Activated naive CD8-positive, alpha-beta T cell (primary cell): ENCODE results near the gene ADARB2.

Experiments used
- H3K27ac Mint-ChIP-seq: one replicate; pipeline ENCODE4 v1.8.0; 2021; ENCODE audit warnings: mixed read lengths
- H3K27me3 Mint-ChIP-seq: one replicate; pipeline ENCODE4 v1.8.0; 2021; ENCODE audit warnings: mixed read lengths
- H3K36me3 Mint-ChIP-seq: one replicate; pipeline ENCODE4 v1.8.0; 2021; ENCODE audit warnings: mixed read lengths
- H3K4me1 Mint-ChIP-seq: one replicate; pipeline ENCODE4 v1.8.0; 2021; ENCODE audit warnings: low read depth, mixed read lengths
- H3K4me3 Mint-ChIP-seq: one replicate; pipeline ENCODE4 v1.8.0; 2021; ENCODE audit warnings: mild to moderate bottlenecking, mixed read lengths
- H3K9me3 Mint-ChIP-seq: one replicate; pipeline ENCODE4 v1.8.0; 2021; ENCODE audit warnings: low read depth, mixed read lengths

ADARB2 gene

DNA sequence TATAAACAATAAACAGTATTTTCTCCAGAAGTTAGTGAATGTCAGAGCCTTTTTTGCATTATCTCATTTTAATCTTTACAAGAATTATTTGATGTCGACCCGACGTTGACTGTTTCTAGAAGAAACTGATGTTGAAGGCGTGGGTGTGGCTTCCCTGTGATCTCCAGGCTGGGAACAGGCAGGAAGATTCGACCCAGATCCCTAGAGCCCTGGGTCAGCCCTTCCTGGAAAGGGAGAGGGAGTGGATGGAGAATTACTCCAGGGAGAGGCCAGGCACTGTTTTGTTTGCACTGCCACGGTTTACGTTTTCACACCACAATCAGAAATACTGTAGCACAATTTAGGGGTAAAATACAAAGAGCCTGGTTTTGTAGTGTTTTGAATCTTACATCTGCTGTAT, 133.1 kb downstream of the ADARB2 start:
- no peaks in the 10 kb centered on the region for H3K9me3 Mint-ChIP-seq

DNA sequence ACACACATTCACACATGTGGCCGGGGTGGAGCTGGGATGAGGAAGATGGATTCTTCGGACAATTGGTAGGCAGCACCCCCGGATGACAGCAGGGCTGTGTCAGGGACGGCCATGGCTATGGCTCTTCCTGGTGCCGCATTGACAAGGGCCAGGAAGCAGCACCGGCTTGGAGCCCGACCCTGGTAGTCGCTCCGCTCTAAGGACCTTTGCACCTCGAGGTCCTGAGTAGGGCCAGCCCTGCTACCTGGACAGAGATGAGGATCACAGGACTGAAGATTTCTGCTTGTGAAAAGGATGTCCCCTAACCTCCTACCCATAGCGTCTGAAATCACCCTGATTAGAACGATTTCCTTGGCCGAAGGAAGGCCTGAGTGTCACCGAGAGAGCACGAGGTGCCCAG, 134.1 kb downstream of the ADARB2 start:
- H3K27ac Mint-ChIP-seq: no peak overlapping the region
- no peaks in the 10 kb centered on the region for H3K9me3 Mint-ChIP-seq
- peaks cover 11% of the 10 kb centered on the region for H3K27me3 Mint-ChIP-seq
- no peaks in the 10 kb centered on the region for H3K36me3 Mint-ChIP-seq
- peaks cover under 1% of the 10 kb centered on the region for H3K4me1 Mint-ChIP-seq
- no peak overlapping the region for H3K4me3 Mint-ChIP-seq

More for the DNA sequence above, 133.1 kb downstream of the ADARB2 start:
- Mint-ChIP-seq H3K4me1 (peaks cover 9% of the 10 kb centered on the region), H3K27ac (no peak overlapping the region), H3K4me3 (no peak overlapping the region), H3K36me3 (no peaks in the 10 kb centered on the region), H3K27me3 (peaks cover 15% of the 10 kb centered on the region)

DNA sequence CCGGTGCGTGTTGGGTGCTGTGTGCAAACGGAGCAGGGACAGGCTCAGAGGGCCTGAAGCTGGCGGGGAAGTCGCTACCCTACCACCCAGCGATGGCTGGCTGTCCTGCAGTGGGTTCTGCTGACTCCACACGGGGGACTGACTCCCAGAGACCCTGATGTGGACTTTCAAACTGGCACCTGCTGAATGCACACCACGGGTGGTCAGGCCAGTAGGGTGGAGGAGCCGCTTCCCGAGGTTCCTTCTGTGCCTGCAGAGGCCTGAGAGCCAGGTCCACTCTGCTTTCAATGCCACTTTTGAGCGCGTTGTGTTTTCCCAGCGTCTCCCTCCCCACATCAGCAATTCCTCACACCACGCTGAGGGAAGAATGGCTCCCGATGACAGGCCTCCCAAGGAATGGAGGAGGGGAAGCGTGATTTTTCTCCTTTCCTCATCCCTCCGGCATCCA, 135.3 kb downstream of the ADARB2 start:
- no peaks in the 10 kb centered on the region for H3K36me3 Mint-ChIP-seq
- no peaks in the 10 kb centered on the region for H3K4me1 Mint-ChIP-seq
- no peaks in the 10 kb centered on the region for H3K9me3 Mint-ChIP-seq
- H3K27ac Mint-ChIP-seq: no peak overlapping the region
- no peak overlapping the region for H3K4me3 Mint-ChIP-seq
- peaks cover 4% of the 10 kb centered on the region for H3K27me3 Mint-ChIP-seq

DNA sequence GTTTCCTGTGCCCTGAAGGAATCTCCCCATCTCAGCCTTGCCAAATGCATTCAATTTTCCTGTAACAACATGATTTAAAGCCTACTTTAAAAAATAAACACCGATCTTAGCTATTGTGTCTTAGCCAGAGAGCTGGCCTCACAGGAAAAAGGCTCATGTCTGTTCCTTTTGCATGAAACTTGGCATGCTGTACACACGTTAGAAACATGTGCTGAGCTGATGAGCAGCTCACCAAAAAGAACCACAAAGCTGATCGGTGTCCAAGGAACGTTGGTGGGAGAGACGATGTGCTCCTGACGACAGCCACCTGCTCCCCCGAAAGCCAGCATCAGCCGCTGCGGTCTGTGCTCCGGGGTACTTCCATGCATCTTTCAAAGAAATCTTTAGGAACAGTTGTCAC, 135.9 kb downstream of the ADARB2 start:
- H3K4me1 Mint-ChIP-seq: no peaks in the 10 kb centered on the region
- no peaks in the 10 kb centered on the region for H3K36me3 Mint-ChIP-seq
- no peak overlapping the region for H3K4me3 Mint-ChIP-seq
- H3K27ac Mint-ChIP-seq: no peak overlapping the region
- H3K9me3 Mint-ChIP-seq: no peaks in the 10 kb centered on the region
- no peaks in the 10 kb centered on the region for H3K27me3 Mint-ChIP-seq

DNA sequence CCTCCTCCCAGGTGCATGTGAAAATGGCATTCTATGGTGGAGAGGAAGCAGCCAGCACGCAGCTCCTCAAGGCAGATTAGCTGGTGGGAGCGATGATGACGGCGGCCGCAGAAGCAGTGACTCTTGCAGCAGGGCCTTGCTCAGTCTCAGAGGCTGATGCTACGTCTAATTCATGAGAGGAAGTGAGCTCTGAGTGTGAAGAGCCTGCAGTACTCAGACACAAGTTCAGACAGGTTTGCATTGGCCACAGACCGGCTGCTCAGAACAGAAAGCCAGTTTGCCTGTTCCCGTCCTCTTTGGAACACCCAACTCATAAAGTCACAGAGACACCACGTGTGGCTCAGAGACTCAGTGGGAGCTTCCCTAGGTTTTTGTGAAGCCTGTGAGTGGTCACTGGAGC, 136.5 kb downstream of the ADARB2 start:
- Mint-ChIP-seq H3K27ac (no peak overlapping the region), H3K27me3 (peaks cover under 1% of the 10 kb centered on the region), H3K4me1 (no peaks in the 10 kb centered on the region), H3K9me3 (no peaks in the 10 kb centered on the region), H3K4me3 (no peak overlapping the region), H3K36me3 (no peaks in the 10 kb centered on the region)

DNA sequence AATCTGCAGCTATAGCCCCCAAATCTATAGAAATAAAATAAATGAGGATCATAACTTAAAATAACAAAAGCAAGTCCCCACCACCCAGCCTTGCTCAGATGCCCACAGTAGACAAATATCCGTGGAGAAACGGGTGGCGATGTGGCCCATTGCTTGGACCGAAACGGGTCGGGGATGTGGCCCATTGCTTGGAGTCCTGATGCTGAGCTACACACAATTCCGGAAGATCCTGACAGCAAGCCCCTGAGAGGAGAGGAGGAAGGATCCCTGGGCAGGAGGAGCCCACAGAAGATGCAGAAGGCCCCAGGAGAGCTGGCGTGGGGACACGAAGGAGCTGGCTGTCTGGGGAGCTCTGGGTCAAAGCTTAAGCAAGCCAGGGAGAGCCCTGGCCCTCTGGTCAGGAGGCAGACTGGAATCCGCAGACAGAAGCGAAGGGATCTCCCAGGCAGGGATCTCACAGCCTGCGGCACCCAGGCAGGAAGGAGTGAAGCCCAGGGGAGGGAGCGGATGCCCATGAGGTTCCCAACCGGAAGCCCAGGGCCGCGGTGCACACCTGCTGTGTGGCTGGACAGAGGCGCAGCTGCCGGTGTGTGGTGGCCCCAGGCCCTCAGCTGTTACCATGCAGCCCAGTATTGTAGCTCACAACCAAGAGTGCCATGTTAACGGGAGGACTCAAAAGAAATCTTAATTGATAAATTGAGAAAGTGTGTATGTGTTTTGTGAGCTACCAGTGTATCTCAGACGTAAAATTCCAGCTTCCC, 138.8 kb downstream of the ADARB2 start:
- Mint-ChIP-seq H3K27me3 (peaks cover 4% of the 10 kb centered on the region), H3K36me3 (no peaks in the 10 kb centered on the region), H3K9me3 (no peaks in the 10 kb centered on the region), H3K27ac (no peak overlapping the region), H3K4me3 (no peak overlapping the region), H3K4me1 (no peaks in the 10 kb centered on the region)

DNA sequence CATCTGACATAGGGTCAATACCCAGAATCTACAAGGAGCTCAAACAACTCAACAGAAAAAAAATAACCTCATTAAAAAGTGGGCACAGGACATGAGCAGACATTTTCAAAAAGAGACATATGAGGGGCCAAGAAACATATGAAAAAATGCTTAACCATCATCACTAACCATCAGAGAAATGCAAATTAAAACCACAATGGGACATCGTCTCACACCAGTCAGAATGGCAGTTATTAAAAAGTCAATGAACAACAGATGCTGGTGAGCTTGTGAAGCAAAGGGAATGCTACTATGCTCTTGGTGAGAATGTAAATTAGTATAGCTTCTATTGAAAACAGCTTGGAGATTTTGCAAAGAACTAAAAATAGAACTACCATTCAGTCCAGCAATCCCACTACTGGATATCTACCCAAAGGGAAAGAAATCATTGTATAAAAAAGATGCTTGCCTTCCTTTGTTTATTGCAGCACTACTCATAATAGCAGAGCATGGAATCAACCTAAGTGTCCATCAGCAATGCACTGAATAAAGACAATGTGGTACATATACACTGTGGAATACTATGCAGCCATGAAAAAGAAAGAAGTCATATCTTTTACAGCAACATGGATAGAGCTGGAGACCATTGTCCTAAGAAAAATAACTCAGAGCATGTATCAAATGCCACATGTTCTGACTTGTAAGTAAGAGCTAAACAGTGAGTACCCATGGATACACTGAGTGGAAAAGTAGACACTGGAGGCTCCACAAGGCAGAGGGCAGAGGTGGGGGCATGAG, 139.8 kb downstream of the ADARB2 start:
- peaks cover 4% of the 10 kb centered on the region for H3K27me3 Mint-ChIP-seq
- no peaks in the 10 kb centered on the region for H3K9me3 Mint-ChIP-seq
- H3K4me3 Mint-ChIP-seq: no peak overlapping the region
- no peaks in the 10 kb centered on the region for H3K36me3 Mint-ChIP-seq
- no peak overlapping the region for H3K27ac Mint-ChIP-seq
- no peaks in the 10 kb centered on the region for H3K4me1 Mint-ChIP-seq

DNA sequence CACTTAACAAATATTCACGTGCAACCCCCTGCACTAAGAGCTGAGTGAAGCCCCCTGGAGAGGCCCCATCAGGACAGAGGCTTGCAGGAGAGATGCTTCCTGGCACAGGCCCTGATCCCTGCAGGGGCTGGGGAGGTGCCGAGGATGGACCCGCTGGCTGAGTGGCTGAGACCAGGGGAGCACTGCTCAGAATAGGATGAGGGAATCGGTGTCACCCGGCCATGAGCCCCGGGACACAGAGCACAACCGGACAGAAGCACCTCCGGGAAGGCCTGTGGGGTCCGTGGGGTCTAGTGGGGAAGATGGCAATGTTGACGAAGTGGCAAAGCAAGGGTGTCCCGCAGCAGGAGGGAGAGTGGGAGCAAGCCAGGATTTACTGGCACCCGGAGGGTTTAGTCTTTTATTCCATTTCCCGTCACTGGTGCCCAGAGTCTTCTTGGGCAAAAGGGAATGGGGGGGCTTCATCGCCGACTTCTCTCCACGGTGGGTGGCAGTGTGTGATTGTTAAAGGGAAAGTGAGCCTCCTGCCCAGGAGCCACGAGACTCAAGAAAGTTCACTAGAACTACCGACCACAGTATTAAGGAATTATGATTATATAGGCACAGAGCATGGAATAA, 140.7 kb downstream of the ADARB2 start:
- no peaks in the 10 kb centered on the region for H3K4me1 Mint-ChIP-seq
- H3K4me3 Mint-ChIP-seq: no peak overlapping the region
- H3K27me3 Mint-ChIP-seq: peaks cover 4% of the 10 kb centered on the region
- H3K36me3 Mint-ChIP-seq: no peaks in the 10 kb centered on the region
- no peaks in the 10 kb centered on the region for H3K9me3 Mint-ChIP-seq
- H3K27ac Mint-ChIP-seq: no peak overlapping the region

DNA sequence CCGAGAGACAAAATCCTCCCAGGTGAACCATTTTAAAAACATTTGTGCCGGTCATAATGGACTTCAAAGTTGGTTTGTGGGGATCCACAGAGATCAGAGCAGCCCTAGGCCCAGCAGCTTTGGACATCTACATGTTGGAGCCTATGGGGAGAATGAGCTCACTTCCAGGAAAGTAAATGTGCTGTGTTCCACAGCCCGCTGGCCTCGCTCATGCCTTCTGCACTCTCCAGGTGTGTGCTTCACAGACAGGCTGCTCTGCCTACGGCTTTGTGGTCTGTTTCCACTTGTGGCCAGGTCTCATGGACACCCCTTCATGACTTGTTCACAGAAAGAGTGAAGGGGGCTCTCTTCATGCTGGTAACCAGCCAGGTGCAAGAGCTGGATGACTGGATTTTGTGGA, 141.6 kb downstream of the ADARB2 start:
- Mint-ChIP-seq H3K27me3 (peaks cover 4% of the 10 kb centered on the region), H3K4me3 (no peak overlapping the region), H3K36me3 (no peaks in the 10 kb centered on the region), H3K27ac (no peak overlapping the region), H3K4me1 (no peaks in the 10 kb centered on the region), H3K9me3 (no peaks in the 10 kb centered on the region)

DNA sequence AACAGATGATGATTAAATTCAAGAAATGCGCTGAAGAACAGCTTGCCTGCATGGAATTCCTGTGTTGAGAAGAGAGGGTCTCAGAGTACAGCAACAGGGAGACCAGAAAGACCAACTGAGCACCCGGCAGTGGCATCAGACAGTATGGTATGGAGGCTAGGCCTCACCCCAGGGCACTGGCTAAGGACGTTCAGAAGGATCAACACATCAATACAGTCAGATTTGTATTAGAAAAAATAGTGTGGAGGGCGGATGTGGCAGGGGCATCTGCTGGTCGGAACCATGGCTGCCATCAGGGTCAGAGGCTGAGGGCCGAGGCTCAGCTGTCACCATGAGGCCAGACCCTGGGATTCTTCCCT, 142.1 kb downstream of the ADARB2 start:
- Mint-ChIP-seq H3K4me1 (no peaks in the 10 kb centered on the region), H3K36me3 (no peaks in the 10 kb centered on the region), H3K27me3 (peaks cover 4% of the 10 kb centered on the region), H3K27ac (no peak overlapping the region), H3K4me3 (no peak overlapping the region), H3K9me3 (no peaks in the 10 kb centered on the region)

DNA sequence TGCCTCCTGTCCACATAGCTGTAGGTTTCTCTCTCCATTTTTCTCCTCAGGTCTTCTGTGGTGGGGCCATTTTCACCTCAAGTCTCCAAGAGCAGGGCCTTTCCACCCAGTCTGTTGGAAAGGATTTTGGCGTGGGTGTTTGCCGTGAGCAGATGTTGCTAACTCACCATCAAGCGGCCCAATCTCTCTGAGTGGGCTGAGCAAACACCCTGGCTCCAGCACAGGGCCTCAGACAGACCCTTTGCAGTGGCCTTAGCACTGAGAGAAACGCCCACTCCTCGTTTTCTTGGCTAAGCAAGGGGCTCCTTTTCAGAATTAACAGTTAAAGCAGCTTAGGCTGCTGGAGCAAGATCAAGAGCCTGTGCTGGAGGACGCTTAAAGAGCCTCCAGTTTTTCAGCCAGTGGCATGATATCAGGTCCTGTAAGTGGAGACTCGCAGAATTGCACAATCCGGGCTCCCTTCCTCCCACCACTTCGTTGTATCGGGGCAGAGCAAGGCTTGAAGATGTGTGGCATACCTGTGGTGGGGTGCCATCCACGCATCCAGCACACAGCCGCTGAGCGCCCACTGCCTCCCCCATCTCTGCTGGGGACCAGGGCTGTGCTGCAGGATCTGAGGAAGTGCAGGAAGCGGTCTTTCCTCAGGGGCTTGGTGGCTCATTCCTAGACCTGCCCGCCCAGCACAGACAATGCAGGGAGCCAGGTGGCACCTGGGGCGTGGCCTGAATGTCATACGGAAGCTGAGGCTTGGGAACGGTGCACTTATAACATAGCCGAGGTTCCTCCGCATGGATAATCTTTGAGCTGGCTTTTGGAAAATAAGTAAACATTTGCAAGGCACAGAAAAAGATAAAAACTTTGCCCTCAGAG, 142.7 kb downstream of the ADARB2 start:
- H3K27ac Mint-ChIP-seq: no peak overlapping the region
- H3K36me3 Mint-ChIP-seq: no peaks in the 10 kb centered on the region
- peaks cover 4% of the 10 kb centered on the region for H3K27me3 Mint-ChIP-seq
- no peak overlapping the region for H3K4me3 Mint-ChIP-seq
- no peaks in the 10 kb centered on the region for H3K4me1 Mint-ChIP-seq
- no peaks in the 10 kb centered on the region for H3K9me3 Mint-ChIP-seq

DNA sequence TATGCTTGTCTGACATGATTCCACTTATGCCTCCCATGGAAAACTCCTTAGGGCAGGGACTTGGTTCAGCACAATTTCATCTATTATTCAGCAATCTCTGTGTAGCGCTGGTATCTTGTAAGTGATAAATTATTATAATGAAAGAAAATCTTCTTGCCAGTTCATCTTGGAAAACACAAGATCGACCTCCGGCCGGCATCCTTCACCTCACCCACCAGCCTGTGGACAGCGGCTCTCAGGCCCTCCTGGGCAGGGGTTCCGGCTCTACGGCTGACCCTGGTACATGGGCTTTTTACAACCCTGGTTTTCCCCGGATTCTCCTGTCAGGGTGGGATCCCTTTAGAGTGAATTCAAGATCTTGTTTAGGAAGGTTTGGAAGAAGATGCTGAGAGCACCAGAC, 145.6 kb downstream of the ADARB2 start:
- no peaks in the 10 kb centered on the region for H3K4me1 Mint-ChIP-seq
- no peaks in the 10 kb centered on the region for H3K36me3 Mint-ChIP-seq
- H3K27me3 Mint-ChIP-seq: peaks cover 4% of the 10 kb centered on the region
- H3K9me3 Mint-ChIP-seq: peaks cover 7% of the 10 kb centered on the region
- H3K4me3 Mint-ChIP-seq: no peak overlapping the region
- no peak overlapping the region for H3K27ac Mint-ChIP-seq

DNA sequence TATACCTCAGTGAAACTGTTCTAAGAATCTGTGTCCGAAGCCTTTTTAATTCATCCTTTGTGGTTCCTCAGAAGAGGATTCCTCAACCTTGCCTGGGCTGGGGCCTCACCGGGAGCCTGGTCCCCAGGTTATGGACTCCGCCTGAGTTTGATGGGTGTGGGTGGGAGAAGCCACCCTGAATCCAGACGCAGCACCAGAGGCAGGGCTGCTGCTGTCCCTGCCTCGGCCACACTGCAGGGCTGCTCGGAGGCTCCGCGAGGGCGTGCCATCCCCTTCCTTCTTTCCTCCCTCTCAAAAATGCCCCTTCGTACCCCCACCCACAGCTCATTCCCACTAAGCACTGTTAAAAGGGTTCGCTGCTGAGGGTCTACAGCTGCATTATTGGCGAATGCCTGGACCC, 146.3 kb downstream of the ADARB2 start:
- Mint-ChIP-seq H3K9me3 (peaks cover 7% of the 10 kb centered on the region), H3K27me3 (peaks cover 4% of the 10 kb centered on the region), H3K4me1 (no peaks in the 10 kb centered on the region), H3K4me3 (no peak overlapping the region), H3K36me3 (no peaks in the 10 kb centered on the region), H3K27ac (no peak overlapping the region)

DNA sequence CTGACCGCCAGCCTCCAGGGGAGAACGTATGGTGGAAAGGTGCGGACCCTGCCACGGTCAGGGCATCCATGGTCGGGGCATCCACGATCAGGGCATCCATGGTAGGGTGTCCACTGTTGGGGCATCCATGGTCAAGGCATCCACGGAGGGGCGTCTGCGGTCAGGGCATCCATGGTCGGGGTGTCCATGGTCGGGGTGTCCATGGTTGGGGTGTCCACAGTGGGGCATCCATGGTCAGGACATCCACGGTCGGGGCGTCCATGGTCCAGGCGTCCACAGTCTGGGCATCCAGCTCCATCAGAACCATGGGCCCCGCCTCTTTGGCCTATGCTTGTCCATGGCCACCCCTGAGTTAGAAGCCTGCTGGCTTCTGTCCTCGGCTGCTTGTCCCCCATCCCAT, 148.1 kb downstream of the ADARB2 start:
- Mint-ChIP-seq H3K27ac (no peak overlapping the region), H3K36me3 (no peaks in the 10 kb centered on the region), H3K9me3 (peaks cover 7% of the 10 kb centered on the region), H3K4me1 (no peaks in the 10 kb centered on the region), H3K4me3 (no peak overlapping the region), H3K27me3 (no peaks in the 10 kb centered on the region)

DNA sequence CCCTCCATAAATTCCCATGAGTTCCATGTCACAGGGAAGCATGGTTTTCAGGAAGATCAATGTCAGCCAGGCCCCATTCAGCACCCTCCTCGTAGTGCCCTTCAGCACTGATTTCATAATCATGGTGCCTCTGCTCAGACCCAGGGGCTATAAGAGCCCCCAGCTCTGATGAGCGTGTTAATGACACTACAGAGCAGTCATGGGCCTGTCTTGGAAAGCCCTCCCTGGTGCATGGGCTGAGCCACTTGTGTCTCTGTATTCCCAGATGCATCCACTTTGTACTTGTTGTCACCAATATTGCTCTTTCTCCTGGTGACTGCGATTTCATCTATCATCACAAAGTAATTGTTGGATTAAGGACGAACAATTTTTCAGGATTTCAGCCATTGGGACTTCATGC, 154.6 kb downstream of the ADARB2 start:
- H3K4me3 Mint-ChIP-seq: no peak overlapping the region
- H3K27me3 Mint-ChIP-seq: no peaks in the 10 kb centered on the region
- no peaks in the 10 kb centered on the region for H3K36me3 Mint-ChIP-seq
- no peak overlapping the region for H3K27ac Mint-ChIP-seq
- peaks cover 1% of the 10 kb centered on the region for H3K9me3 Mint-ChIP-seq
- no peaks in the 10 kb centered on the region for H3K4me1 Mint-ChIP-seq
